Measurements from ENCODE around the gene CYP3A5. TPM values are rescaled to one million over a fixed set of nuclear protein-coding genes. Genes with fewer than 3 reads are reported as not detected.
A peak's percentile ranks its signal among the peaks of the same experiment; 100 is the strongest.
"Not testable (repeated sequence)": the region's sequence is repeated elsewhere in the genome, so short reads cannot be mapped to it uniquely, and the experiment has no call there.

Gene CYP3A5
- total and polyA plus RNA-seq, 9 of the 15 experiments (the other 6 are each of a cell fraction or from before 2014, with no cell fraction given), result 0.73 to 2.8 (median 1.5) TPM

- H3K9ac ChIP-seq (ENCODE audit: insufficient read depth in 1 of 2, low read depth in 2 of 2, low read length in 2 of 2); in situ Hi-C loops (cut with MboI); H3K27me3 ChIP-seq (ENCODE audit: control insufficient read depth in 2 of 2, insufficient read depth in 2 of 2, low read length in 2 of 2); H3K79me2 ChIP-seq (ENCODE audit: control insufficient read depth, insufficient read depth, low read length); H3K9me3 ChIP-seq (replicated peaks; ENCODE audit: control insufficient read depth, insufficient read depth, low read depth, low read length); H3K36me3 ChIP-seq (ENCODE audit: control insufficient read depth, insufficient read depth, low read length); intact Hi-C loops (cut with micrococcal nuclease); H3K4me2 ChIP-seq (ENCODE audit: insufficient read depth, low read length); CTCF ChIA-PET (ENCODE audit: low intra/inter-chr PET ratio); POLR2A ChIA-PET; H3K9me1 ChIP-seq (ENCODE audit: control insufficient read depth, insufficient read depth, low read length); BruUV-seq (replicated peaks); H2AFZ ChIP-seq (ENCODE audit: low read depth, low read length); H4K20me1 ChIP-seq (replicated peaks; ENCODE audit: control insufficient read depth, insufficient read depth, low read length); H3K27ac ChIP-seq (ENCODE audit: extremely low read depth, low read depth, low read length); H3K4me3 ChIP-seq; ATAC-seq; H3K4me1 ChIP-seq (replicated peaks in 1 of 2; ENCODE audit: control insufficient read depth in 2 of 2, insufficient read depth in 2 of 2, low read length in 2 of 2); DNase-seq (ENCODE audit: extremely low read depth in 1 of 4, low spot score in 3 of 4); FAIRE-seq: not testable (repeated sequence)
- WGBS (ENCODE audit: insufficient coverage, low coverage, missing lambda C conversion rate), result 18% methylated on average over 5 of the region's 5 CpGs
- peak; percentile 91 for TF ChIP-seq ZNF507 (tag; conservative IDR thresholded peaks at IDR 0.05)
Measured at GRCh38 chr7:99657879-99658278, 21.9 kb downstream of the CYP3A5 start.

- H3K27me3 ChIP-seq (ENCODE audit: control insufficient read depth in 2 of 2, insufficient read depth in 2 of 2, low read length in 2 of 2); in situ Hi-C loops (cut with MboI); POLR2A ChIA-PET; H3K4me2 ChIP-seq (ENCODE audit: insufficient read depth, low read length); H3K9ac ChIP-seq (ENCODE audit: insufficient read depth in 1 of 2, low read depth in 2 of 2, low read length in 2 of 2); FAIRE-seq; intact Hi-C loops (cut with micrococcal nuclease); H2AFZ ChIP-seq (ENCODE audit: low read depth, low read length); H3K4me1 ChIP-seq (replicated peaks in 1 of 2; ENCODE audit: control insufficient read depth in 2 of 2, insufficient read depth in 2 of 2, low read length in 2 of 2); H3K9me3 ChIP-seq (replicated peaks; ENCODE audit: control insufficient read depth, insufficient read depth, low read depth, low read length); H3K4me3 ChIP-seq; BruUV-seq (replicated peaks); CTCF ChIA-PET (ENCODE audit: low intra/inter-chr PET ratio); ATAC-seq; H4K20me1 ChIP-seq (replicated peaks; ENCODE audit: control insufficient read depth, insufficient read depth, low read length); H3K27ac ChIP-seq (ENCODE audit: extremely low read depth, low read depth, low read length); H3K36me3 ChIP-seq (ENCODE audit: control insufficient read depth, insufficient read depth, low read length); DNase-seq (ENCODE audit: extremely low read depth in 1 of 4, low spot score in 3 of 4); H3K79me2 ChIP-seq (ENCODE audit: control insufficient read depth, insufficient read depth, low read length); H3K9me1 ChIP-seq (ENCODE audit: control insufficient read depth, insufficient read depth, low read length): not testable (repeated sequence)
- 7% methylated on average over 1 of the region's 3 CpGs for WGBS (ENCODE audit: insufficient coverage, low coverage, missing lambda C conversion rate)
Measured at GRCh38 chr7:99654626-99655025, 25.2 kb downstream of the CYP3A5 start.

Data from K562 (cell line).